PC-3 (cell line): ENCODE data around the gene P2RX4.

Experiments
- EZH2 ChIP-seq: fragments of 300-600 bp; sonication (generic); IDR thresholded peaks from one replicate; pipeline ENCODE4 v1.6.1; 2017; ENCODE audit warnings: antibody characterized with exemption, mild to moderate bottlenecking, low read length; ENCODE audit not compliant: unreplicated experiment
- EZH2phosphoT487 ChIP-seq: fragments of 300-600 bp; sonication (generic); IDR thresholded peaks from 2 replicates; pipeline ENCODE4 v1.6.1; 2018; ENCODE audit warnings: mild to moderate bottlenecking, antibody characterized with exemption, low read length, borderline replicate concordance
- TF ChIP-seq, protein P1 (sequence below): fragments of 300-600 bp; sonication (generic); conservative IDR thresholded peaks from 2 replicates; pipeline ENCODE4 v1.5.1; 2017; ENCODE audit warnings: antibody characterized with exemption, low read depth, mild to moderate bottlenecking, low read length

DNA sequence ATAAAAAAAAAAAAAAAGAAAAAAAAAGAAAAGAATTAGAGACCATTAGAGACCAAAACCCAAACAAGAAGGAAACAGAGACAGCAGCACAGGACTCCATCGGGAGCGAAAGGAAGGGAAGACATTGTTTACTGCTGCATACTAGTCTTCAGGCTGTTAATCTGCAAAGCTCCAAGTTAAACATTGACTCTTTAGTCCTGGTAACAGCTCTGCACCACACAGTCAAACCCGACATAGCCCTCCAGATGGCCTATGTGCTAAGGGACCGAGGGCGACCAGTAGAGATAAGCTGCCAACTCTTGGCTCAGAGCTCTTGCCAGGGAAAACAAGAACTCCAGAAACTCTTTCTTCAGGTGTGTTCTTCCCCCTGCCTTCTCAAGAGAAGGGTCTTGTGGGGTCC lies 7.8 kb downstream of the P2RX4 start:
- no peak for TF ChIP-seq EZH2
- TF ChIP-seq, protein P1, sequence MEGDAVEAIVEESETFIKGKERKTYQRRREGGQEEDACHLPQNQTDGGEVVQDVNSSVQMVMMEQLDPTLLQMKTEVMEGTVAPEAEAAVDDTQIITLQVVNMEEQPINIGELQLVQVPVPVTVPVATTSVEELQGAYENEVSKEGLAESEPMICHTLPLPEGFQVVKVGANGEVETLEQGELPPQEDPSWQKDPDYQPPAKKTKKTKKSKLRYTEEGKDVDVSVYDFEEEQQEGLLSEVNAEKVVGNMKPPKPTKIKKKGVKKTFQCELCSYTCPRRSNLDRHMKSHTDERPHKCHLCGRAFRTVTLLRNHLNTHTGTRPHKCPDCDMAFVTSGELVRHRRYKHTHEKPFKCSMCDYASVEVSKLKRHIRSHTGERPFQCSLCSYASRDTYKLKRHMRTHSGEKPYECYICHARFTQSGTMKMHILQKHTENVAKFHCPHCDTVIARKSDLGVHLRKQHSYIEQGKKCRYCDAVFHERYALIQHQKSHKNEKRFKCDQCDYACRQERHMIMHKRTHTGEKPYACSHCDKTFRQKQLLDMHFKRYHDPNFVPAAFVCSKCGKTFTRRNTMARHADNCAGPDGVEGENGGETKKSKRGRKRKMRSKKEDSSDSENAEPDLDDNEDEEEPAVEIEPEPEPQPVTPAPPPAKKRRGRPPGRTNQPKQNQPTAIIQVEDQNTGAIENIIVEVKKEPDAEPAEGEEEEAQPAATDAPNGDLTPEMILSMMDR, result no peak
- TF ChIP-seq EZH2phosphoT487, result no peak
